ENCODE results near the gene RGS1. TPM values are rescaled to one million over a fixed set of nuclear protein-coding genes. Genes with fewer than 3 reads are reported as not detected.

RGS1 gene
- total RNA-seq, 1 donor from 2014 or later: not detected

DNA sequence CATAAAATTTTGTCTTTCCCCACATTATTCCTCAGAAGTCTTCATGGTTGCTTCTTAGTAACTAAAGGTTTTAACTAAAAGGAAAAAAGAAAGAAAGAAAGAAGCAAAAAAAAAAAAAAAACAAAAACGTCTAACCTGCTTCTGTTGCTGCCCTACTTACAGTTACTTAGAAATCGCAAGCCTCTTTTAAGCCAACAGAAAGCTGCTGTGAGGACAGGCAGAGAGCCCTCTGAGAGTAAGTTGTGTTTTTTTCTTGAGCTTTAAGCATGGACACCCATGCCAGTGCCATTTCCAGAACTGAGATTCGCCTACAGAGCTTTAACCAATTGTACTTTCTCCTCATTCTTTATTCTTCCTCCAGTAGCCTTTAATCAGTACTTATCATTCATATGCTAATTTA is 25.6 kb upstream of the RGS1 start:
- Histone ChIP-seq H3K4me3 (ENCODE audit: low read depth, low read length) (no peak overlapping the region), H3K36me3 (ENCODE audit: control insufficient read depth, insufficient read depth, low read length) (no peaks in the 10 kb centered on the region), H3K27me3 (ENCODE audit: control insufficient read depth, insufficient read depth, low read length) (no peaks in the 10 kb centered on the region)
- no peak for DNase-seq (ENCODE audit: low read depth)
- TF ChIP-seq, protein P1, sequence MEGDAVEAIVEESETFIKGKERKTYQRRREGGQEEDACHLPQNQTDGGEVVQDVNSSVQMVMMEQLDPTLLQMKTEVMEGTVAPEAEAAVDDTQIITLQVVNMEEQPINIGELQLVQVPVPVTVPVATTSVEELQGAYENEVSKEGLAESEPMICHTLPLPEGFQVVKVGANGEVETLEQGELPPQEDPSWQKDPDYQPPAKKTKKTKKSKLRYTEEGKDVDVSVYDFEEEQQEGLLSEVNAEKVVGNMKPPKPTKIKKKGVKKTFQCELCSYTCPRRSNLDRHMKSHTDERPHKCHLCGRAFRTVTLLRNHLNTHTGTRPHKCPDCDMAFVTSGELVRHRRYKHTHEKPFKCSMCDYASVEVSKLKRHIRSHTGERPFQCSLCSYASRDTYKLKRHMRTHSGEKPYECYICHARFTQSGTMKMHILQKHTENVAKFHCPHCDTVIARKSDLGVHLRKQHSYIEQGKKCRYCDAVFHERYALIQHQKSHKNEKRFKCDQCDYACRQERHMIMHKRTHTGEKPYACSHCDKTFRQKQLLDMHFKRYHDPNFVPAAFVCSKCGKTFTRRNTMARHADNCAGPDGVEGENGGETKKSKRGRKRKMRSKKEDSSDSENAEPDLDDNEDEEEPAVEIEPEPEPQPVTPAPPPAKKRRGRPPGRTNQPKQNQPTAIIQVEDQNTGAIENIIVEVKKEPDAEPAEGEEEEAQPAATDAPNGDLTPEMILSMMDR (IDR thresholded peaks at IDR 0.05; ENCODE audit: insufficient read depth, low read length, poor library complexity, severe bottlenecking): no peak

DNA sequence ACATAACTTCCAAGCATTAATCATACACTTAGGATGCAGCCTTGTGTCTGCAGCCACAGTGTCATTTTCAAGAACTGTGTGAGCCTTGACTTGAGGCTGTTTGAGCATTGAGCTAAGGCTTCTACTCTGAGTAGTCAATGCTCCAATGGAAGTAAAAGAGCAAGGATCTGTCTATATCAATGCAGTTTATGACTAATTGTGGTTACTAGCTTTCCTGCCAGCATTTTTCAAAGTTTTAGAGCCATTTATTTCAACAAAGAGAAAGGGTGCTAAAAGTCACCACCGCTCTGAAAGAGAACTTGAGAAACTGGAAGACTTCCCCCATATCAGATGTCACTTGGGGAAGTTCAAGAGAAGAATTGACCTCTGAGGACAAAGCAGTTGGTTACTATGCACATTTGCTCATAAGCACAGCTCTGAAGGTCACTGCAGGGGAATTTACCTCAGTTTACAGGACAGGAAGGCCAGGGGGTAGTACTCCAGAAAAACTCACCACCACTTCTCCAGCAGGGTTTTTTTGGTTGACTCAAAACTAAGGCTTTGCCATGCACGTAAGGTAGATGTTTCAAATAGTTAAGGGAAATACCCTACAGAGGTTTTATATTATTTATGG is 24.5 kb upstream of the RGS1 start:
- DNase-seq (ENCODE audit: low read depth): peak; percentile 48
- TF ChIP-seq, protein P1 (IDR thresholded peaks at IDR 0.05; ENCODE audit: insufficient read depth, low read length, poor library complexity, severe bottlenecking): no peak
- no peak overlapping the region for H3K4me3 ChIP-seq (ENCODE audit: low read depth, low read length)
- no peaks in the 10 kb centered on the region for H3K27me3 ChIP-seq (ENCODE audit: control insufficient read depth, insufficient read depth, low read length)
- no peaks in the 10 kb centered on the region for H3K36me3 ChIP-seq (ENCODE audit: control insufficient read depth, insufficient read depth, low read length)

DNA sequence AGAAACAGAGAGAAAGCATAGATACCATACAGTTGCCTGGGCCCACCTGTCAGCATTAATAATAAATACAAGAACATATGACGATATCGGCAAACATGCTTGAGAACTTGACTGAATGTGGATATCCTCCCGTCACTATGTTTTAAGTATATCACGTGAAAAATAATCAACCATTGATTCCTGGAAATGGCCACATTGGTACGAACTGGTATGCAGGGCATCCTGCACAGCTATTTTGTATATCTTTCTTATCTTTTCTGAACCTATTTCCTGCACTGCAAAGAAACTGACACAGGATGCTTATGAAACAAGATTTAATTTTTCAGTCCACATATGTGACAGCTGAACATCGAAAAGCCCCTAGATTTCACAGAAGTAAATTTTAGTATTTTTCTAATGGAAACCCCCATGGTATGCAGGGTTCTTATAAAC is 22.8 kb upstream of the RGS1 start:
- Histone ChIP-seq H3K36me3 (ENCODE audit: control insufficient read depth, insufficient read depth, low read length) (no peaks in the 10 kb centered on the region), H3K4me3 (ENCODE audit: low read depth, low read length) (no peak overlapping the region), H3K27me3 (ENCODE audit: control insufficient read depth, insufficient read depth, low read length) (no peaks in the 10 kb centered on the region)
- no peak for DNase-seq (ENCODE audit: low read depth)
- TF ChIP-seq, protein P1 (IDR thresholded peaks at IDR 0.05; ENCODE audit: insufficient read depth, low read length, poor library complexity, severe bottlenecking): no peak

DNA sequence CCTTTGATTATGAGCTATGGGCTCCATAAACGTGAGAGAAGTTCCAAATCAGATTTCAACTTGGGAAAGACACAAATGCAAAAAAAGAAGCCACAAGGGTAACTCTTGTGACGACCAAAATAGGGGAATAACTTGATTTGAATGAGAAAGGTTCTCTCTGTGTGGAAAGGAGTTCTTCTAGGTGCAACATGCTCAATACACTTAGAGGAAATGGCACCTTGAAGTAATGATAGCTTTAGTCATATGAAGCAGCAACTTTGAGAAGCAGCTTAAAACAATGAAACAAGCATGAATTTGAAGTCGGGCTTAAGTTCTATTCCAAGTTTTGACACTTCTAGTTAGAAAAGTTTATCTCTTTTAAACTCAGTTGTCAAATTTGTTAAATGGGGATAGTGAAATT is 21.8 kb upstream of the RGS1 start:
- DNase-seq (ENCODE audit: low read depth): no peak
- Histone ChIP-seq H3K36me3 (ENCODE audit: control insufficient read depth, insufficient read depth, low read length) (no peaks in the 10 kb centered on the region), H3K27me3 (ENCODE audit: control insufficient read depth, insufficient read depth, low read length) (no peaks in the 10 kb centered on the region), H3K4me3 (ENCODE audit: low read depth, low read length) (no peak overlapping the region)
- TF ChIP-seq, protein P1 (IDR thresholded peaks at IDR 0.05; ENCODE audit: insufficient read depth, low read length, poor library complexity, severe bottlenecking): no peak

DNA sequence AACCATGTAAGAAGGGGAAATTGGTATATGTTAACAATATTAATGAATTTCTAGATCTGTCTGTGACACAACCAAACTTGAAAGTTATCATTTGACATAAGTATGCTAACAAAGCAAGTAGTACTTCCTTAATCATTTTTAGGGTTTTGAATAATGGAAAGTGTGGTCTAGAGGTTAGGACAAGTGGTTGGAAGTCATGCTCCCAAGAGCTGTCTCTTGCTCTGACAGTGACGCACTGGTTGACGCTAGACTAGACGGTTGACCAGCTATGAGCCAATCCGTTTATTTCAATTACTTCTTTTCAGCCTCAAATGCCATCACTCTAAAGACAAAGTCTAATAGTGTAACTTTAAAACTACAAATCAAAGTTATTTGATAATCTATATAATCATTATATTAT is 20.7 kb upstream of the RGS1 start:
- Histone ChIP-seq H3K27me3 (ENCODE audit: control insufficient read depth, insufficient read depth, low read length) (no peaks in the 10 kb centered on the region), H3K36me3 (ENCODE audit: control insufficient read depth, insufficient read depth, low read length) (no peaks in the 10 kb centered on the region), H3K4me3 (ENCODE audit: low read depth, low read length) (no peak overlapping the region)
- TF ChIP-seq, protein P1 (IDR thresholded peaks at IDR 0.05; ENCODE audit: insufficient read depth, low read length, poor library complexity, severe bottlenecking): no peak
- DNase-seq (ENCODE audit: low read depth): no peak

DNA sequence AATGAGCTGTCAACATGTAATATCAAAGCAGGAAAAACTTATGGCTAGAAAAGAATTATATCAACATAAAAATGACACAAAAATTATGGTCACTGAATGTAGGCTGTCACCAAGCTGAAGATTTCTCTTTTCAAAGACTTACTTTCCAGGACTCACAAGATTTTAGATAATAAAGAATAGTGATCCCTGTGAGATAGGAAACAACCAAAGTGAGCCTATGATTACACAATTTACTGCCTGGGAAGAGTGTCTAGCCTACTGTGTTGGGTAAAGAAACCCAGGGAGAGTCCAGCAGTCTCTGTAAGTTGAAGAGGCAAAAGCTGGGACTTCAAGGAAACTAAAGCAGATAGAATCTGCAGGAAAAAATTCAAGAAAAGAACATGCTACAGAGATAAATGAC is 20.2 kb upstream of the RGS1 start:
- no peaks in the 10 kb centered on the region for H3K36me3 ChIP-seq (ENCODE audit: control insufficient read depth, insufficient read depth, low read length)
- TF ChIP-seq, protein P1 (IDR thresholded peaks at IDR 0.05; ENCODE audit: insufficient read depth, low read length, poor library complexity, severe bottlenecking): no peak
- no peak for DNase-seq (ENCODE audit: low read depth)
- H3K27me3 ChIP-seq (ENCODE audit: control insufficient read depth, insufficient read depth, low read length): no peaks in the 10 kb centered on the region
- no peak overlapping the region for H3K4me3 ChIP-seq (ENCODE audit: low read depth, low read length)
